ENCODE measurements around the gene MATCAP1. TPM values are rescaled to one million over a fixed set of nuclear protein-coding genes. Genes with fewer than 3 reads are reported as not detected.
A peak's percentile ranks its signal among the peaks of the same experiment; 100 is the strongest.

The MATCAP1 gene
- total RNA-seq, 1 donor from 2014 or later, result 14.5 TPM

- no peak for DNase-seq (ENCODE audit: low spot score)
These were observed 38.8 kb downstream of the MATCAP1 start for GRCh38 chr16:67144943-67145342.

DNA sequence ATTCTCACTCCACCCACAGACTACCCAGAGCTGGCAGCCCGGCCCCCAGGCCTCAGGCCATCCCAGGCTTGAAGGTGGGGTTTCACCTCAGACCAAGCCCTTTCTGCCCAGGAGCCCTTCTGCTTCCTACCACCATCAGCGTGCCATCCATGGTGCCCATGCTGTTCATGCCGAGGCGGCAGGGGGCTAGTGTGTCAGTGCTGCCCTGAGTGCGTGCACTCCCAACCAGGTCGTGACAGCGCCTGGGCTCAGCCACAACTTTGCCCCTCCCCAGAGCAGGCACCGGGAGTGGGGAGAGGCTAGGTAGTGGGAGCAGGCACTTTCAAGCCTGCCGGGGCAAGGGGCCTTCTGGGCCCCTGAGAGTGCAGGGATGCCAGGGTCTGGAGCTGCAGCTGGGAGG lies 41.4 kb downstream of the MATCAP1 start:
- DNase-seq (ENCODE audit: low spot score), result no peak

- DNase-seq (ENCODE audit: low spot score), result no peak
These were observed 42.4 kb downstream of the MATCAP1 start for GRCh38 chr16:67141391-67141790.

DNA sequence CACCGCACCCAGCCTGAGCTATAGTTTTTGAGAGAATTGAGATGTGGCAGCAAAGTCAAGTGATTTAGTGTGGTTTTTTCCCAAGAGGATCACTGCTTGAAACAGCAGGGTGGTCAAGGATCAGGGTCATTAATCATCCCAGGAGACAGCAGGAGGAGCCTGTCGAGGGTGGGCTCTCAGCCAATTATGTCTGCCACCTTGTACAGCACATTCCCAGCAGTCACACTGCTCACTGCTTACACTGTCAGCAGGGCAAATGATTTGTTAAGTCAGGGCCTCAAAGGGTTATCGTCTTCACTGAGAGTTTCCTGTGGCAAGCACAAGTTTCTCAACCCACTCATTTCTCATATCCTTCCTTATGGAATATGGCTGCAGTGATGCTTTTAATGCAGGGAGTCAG lies 46.2 kb downstream of the MATCAP1 start:
- no peak for DNase-seq (ENCODE audit: low spot score)

- DNase-seq (ENCODE audit: low spot score), result no peak
These were observed 54.3 kb downstream of the MATCAP1 start for GRCh38 chr16:67129422-67129821.

GRCh38 chr16:67128887-67129286 lies 54.9 kb downstream of the MATCAP1 start:
- DNase-seq (ENCODE audit: low spot score), result no peak

- DNase-seq (ENCODE audit: low spot score), result no peak
These were observed 55.3 kb downstream of the MATCAP1 start for GRCh38 chr16:67128417-67128816.

Small RNA genes lying within 50 kb of the gene (microRNA-seq; reads per million reads assigned to microRNA genes)
- gene MIR328 (ENCODE audit: borderline number of aligned reads), result 203 reads per million, percentile 58 among the genes with 10 or more reads in this experiment

Other genes starting within 250 kb of the MATCAP1 start
- gene CIAO2B, start 249.6 kb downstream of the MATCAP1 start, total RNA-seq, result 63.1 TPM
- gene CES2, start 248.4 kb downstream of the MATCAP1 start, total RNA-seq, result 47.6 TPM
- gene CES3, start 222.7 kb downstream of the MATCAP1 start, total RNA-seq, result 0.55 TPM
- gene CES4A, start 195.4 kb downstream of the MATCAP1 start, total RNA-seq, result 12.5 TPM
- 48.7 TPM for gene CBFB, start 154.8 kb downstream of the MATCAP1 start, total RNA-seq
- 16.1 TPM for gene PHAF1, start 74.0 kb downstream of the MATCAP1 start, total RNA-seq
- gene B3GNT9, start 33.0 kb downstream of the MATCAP1 start, total RNA-seq, result 14.0 TPM
- gene TRADD, start 24.1 kb downstream of the MATCAP1 start, total RNA-seq, result 19.7 TPM
- gene FBXL8, start 24.0 kb downstream of the MATCAP1 start, total RNA-seq, result 7.8 TPM
- gene HSF4, start 19.2 kb downstream of the MATCAP1 start, total RNA-seq, result 29.7 TPM
- 31.3 TPM for gene NOL3, start 13.4 kb downstream of the MATCAP1 start, total RNA-seq
- gene EXOC3L1, start 6.2 kb upstream of the MATCAP1 start, total RNA-seq, result 4.1 TPM
- 68.4 TPM for gene E2F4, start 8.2 kb upstream of the MATCAP1 start, total RNA-seq
- 1.2 TPM for gene ELMO3, start 15.2 kb upstream of the MATCAP1 start, total RNA-seq
- gene TMEM208, start 43.2 kb upstream of the MATCAP1 start, total RNA-seq, result 36.5 TPM
- 36.6 TPM for gene FHOD1, start 63.5 kb upstream of the MATCAP1 start, total RNA-seq
- gene SLC9A5, start 65.0 kb upstream of the MATCAP1 start, total RNA-seq, result 0.55 TPM
- 4.0 TPM for gene PLEKHG4, start 95.6 kb upstream of the MATCAP1 start, total RNA-seq
- gene KCTD19, start 142.8 kb upstream of the MATCAP1 start, total RNA-seq, result not detected
- gene LRRC36, start 142.9 kb upstream of the MATCAP1 start, total RNA-seq, result 0.22 TPM
- 4.8 TPM for gene TPPP3, start 209.5 kb upstream of the MATCAP1 start, total RNA-seq
- 9.5 TPM for gene ZDHHC1, start 232.5 kb upstream of the MATCAP1 start, total RNA-seq
- 0.71 TPM for gene HSD11B2, start 247.2 kb upstream of the MATCAP1 start, total RNA-seq

All from mesenteric fat pad (tissue), 1 donor.